Sigmoid colon (tissue), 4 donors: ENCODE measurements around the gene PARP11.

Source experiments
- EP300 ChIP-seq, 4 donors: sonication (generic); formaldehyde crosslinking; IDR thresholded peaks; one replicate each; pipeline ENCODE4 v1.6.1; 2017; ENCODE audit warnings: antibody characterized with exemption in 4 of 4
- POLR2A ChIP-seq, 2 donors: fragments of 450-650 bp; IDR thresholded peaks; one replicate each; pipeline ENCODE4 v1.6.1; 2016; ENCODE audit warnings: antibody characterized with exemption in 2 of 2, mild to moderate bottlenecking in 2 of 2, moderate library complexity in 2 of 2
- POLR2AphosphoS5 ChIP-seq, 4 donors: sonication (generic); formaldehyde crosslinking; IDR thresholded peaks; one replicate each; pipeline ENCODE4 v1.6.1; 2017; ENCODE audit warnings: antibody characterized with exemption in 4 of 4
- TF ChIP-seq, protein P1 (sequence below), 4 experiments: fragments of 450-650 bp in 3 of 4; fragments of 200-600 bp in 1 of 4; IDR thresholded peaks; one replicate each; pipeline ENCODE4 v1.5.1; 2016 to 2019; ENCODE audit warnings: antibody characterized with exemption in 4 of 4, mild to moderate bottlenecking in 3 of 4, moderate library complexity in 2 of 4

DNA sequence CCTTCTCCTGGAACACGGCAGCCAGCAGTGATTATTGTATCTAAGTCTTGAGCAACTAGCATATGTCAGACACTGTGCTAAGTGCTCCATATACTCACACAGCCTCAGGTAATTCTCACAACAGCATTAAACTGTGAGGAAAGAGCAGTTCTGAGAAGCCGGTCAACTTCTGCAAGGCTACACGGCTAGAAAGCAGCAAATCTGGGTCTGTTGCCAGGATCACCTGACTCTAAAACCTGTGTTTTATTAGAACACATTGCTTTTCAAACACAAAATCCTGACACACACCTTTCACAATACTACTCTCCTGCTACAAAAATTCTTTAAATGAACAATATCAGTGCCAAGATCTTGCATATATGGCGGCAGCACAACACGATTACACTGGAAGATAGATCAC, 70.5 kb downstream of the PARP11 start:
- TF ChIP-seq, protein P1, sequence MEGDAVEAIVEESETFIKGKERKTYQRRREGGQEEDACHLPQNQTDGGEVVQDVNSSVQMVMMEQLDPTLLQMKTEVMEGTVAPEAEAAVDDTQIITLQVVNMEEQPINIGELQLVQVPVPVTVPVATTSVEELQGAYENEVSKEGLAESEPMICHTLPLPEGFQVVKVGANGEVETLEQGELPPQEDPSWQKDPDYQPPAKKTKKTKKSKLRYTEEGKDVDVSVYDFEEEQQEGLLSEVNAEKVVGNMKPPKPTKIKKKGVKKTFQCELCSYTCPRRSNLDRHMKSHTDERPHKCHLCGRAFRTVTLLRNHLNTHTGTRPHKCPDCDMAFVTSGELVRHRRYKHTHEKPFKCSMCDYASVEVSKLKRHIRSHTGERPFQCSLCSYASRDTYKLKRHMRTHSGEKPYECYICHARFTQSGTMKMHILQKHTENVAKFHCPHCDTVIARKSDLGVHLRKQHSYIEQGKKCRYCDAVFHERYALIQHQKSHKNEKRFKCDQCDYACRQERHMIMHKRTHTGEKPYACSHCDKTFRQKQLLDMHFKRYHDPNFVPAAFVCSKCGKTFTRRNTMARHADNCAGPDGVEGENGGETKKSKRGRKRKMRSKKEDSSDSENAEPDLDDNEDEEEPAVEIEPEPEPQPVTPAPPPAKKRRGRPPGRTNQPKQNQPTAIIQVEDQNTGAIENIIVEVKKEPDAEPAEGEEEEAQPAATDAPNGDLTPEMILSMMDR (IDR thresholded peaks at IDR 0.05), result no peak
- TF ChIP-seq EP300 (IDR thresholded peaks at IDR 0.05) (no peak), POLR2A (IDR thresholded peaks at IDR 0.05) (no peak), POLR2AphosphoS5 (IDR thresholded peaks at IDR 0.05) (no peak)
